Measurements from ENCODE around the gene MRPL12. TPM values are rescaled to one million over a fixed set of nuclear protein-coding genes. Genes with fewer than 3 reads are reported as not detected.

MRPL12 gene
- total and polyA plus RNA-seq, 2 of the 13 experiments (the other 11 are each of a cell fraction or from before 2014, with no cell fraction given): 39.1 to 94.1 TPM

DNA sequence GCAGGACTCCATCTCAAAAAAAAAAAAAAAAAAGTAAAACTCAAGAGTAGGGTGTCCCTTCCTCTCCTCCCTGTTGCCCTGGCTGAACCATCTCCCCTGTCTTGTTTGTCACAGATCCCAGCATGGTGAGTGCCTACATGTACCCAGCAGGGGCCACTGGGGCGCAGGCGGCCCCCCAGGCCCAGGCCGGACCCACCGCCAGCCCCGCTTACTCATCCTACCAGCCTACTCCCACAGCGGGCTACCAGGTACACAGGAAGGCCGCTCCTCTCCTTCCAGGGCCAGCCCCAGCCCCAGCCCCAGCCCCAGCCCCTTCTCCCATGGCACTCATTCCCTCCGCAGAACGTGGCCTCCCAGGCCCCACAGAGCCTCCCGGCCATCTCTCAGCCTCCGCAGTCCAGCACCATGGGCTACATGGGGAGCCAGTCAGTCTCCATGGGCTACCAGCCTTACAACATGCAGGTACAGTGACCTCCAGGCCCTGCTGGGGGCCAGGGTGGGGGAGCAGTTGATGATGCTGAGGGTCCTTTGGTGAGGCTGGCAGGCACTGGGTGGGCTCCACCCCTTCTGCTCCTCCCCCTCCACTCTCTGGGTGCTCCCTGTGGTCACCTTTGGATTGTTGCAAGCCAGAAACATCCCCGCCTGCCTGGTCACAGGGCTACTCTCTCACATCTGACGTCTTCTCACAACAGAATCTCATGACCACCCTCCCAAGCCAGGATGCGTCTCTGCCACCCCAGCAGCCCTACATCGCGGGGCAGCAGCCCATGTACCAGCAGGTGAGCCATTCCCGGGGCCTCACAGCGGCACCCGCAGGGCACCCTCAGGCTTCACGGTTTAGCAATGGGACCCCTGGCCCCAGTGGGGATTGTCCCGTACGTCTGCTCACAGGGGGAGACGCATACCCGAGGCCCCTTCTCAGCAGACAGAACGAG, 2.5 kb upstream of the MRPL12 start:
- peaks cover 32% of the 10 kb centered on the region for H3K4me1 ChIP-seq (ENCODE audit: insufficient read depth, low read length)
- 95% methylated on average over 25 of the region's 25 CpGs for WGBS (ENCODE audit: low lambda C conversion rate)
- DNase-seq (ENCODE audit: low spot score) (no peak), FAIRE-seq (peak; percentile 40), ATAC-seq (no peak)
- peak overlapping the region; percentile 99 for H3K9ac ChIP-seq (ENCODE audit: insufficient read depth, low read depth, low read length)
- peak overlapping the region; percentile 91 for H3K4me2 ChIP-seq (ENCODE audit: low read depth, low read length)
- H3K36me3 ChIP-seq (replicated peaks in 1 of 2; ENCODE audit: control insufficient read depth in 1 of 2, insufficient read depth in 2 of 2, low read length in 2 of 2): peaks cover 32 to 50% of the 10 kb centered on the region in 2 experiments
- POLR2A ChIA-PET: interaction anchor here (0.7 to 4.9 kb wide), 5 partner anchors 13 to 160 kb away, joined by 3 to 143 read pairs (median 54); partner anchors contain the start of genes ARL16, CCDC137, HGS and MCRIP1
- H3K4me3 ChIP-seq (replicated peaks in 1 of 3; ENCODE audit: insufficient read depth in 1 of 3, low read depth in 2 of 3, low read length in 3 of 3): peak overlapping the region; percentile 92 to 93 (median 92); a peak in 5 of 6 replicates
- H2AFZ ChIP-seq (ENCODE audit: low read length): no peak overlapping the region
- H3K27ac ChIP-seq (ENCODE audit: extremely low read length, insufficient read depth, low read length): peak overlapping the region; percentile 93
- no peaks in the 10 kb centered on the region for H3K9me3 ChIP-seq (ENCODE audit: low read length)
- in situ Hi-C loops (cut with HindIII; ENCODE audit: extremely low pct_ligation_motif_present, low pct_unique_long_range_greater_than_20kb) (no loop called here), intact Hi-C loops (cut with micrococcal nuclease; ENCODE audit: unreplicated experiment) (loop anchor here (5.0 kb wide), 1 partner anchor 33 kb away; the partner anchor contains the start of genes CCDC137 and OXLD1)
- H3K27me3 ChIP-seq (ENCODE audit: control insufficient read depth in 1 of 2, insufficient read depth in 2 of 2, low read length in 2 of 2): no peaks in the 10 kb centered on the region; a peak in 1 of 5 replicates
- CTCF ChIA-PET (ENCODE audit: low intra/inter-chr PET ratio, low total read pairs): no interaction called here
- no TSS peak for BruUV-seq (replicated peaks)
- H3K79me2 ChIP-seq (ENCODE audit: insufficient read depth, low read length): peaks cover 57% of the 10 kb centered on the region
- H4K20me1 ChIP-seq (ENCODE audit: insufficient read depth, low read length): peaks cover 15% of the 10 kb centered on the region
- no peak for TF ChIP-seq FOXM1 (CRISPR knock-in tag; IDR thresholded peaks at IDR 0.05)
- no peak for TF ChIP-seq ZNF510 (CRISPR knock-in tag; IDR thresholded peaks at IDR 0.05; ENCODE audit: low read depth)
- TF ChIP-seq, protein P1, sequence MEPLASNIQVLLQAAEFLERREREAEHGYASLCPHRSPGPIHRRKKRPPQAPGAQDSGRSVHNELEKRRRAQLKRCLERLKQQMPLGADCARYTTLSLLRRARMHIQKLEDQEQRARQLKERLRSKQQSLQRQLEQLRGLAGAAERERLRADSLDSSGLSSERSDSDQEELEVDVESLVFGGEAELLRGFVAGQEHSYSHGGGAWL (CRISPR knock-in tag; IDR thresholded peaks at IDR 0.05): 0 out of 2 replicates have a peak, but pooled peaks have one; percentile 21
- peak; percentile 94 for TF ChIP-seq AKAP8 (CRISPR knock-in tag; IDR thresholded peaks at IDR 0.05)
- TF ChIP-seq, protein P2, sequence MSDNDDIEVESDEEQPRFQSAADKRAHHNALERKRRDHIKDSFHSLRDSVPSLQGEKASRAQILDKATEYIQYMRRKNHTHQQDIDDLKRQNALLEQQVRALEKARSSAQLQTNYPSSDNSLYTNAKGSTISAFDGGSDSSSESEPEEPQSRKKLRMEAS (IDR thresholded peaks at IDR 0.05): peak; percentile 28; the same call in 1 of the 2 replicates
- 0 out of 2 replicates have a peak, but pooled peaks have one; percentile 58 for TF ChIP-seq ARHGAP35 (CRISPR knock-in tag; IDR thresholded peaks at IDR 0.05; ENCODE audit: borderline replicate concordance)
- TF ChIP-seq ZNF777 (CRISPR knock-in tag; IDR thresholded peaks at IDR 0.05): 0 out of 2 replicates have a peak, but pooled peaks have one; percentile 6
- TF ChIP-seq ZNF839 (CRISPR knock-in tag; IDR thresholded peaks at IDR 0.05; ENCODE audit: borderline replicate concordance): no peak
- peak; percentile 63; the same call in 1 of the 2 replicates for TF ChIP-seq HNRNPL (IDR thresholded peaks at IDR 0.05; ENCODE audit: low read depth, low read length)
- peak; percentile 84 for TF ChIP-seq AGO1 (IDR thresholded peaks at IDR 0.05; ENCODE audit: low read depth, low read length, poor library complexity, severe bottlenecking)
- TF ChIP-seq ETV5 (CRISPR knock-in tag; IDR thresholded peaks at IDR 0.05; ENCODE audit: borderline replicate concordance): no peak
- TF ChIP-seq DR1 (CRISPR knock-in tag; IDR thresholded peaks at IDR 0.05): 0 out of 2 replicates have a peak, but pooled peaks have one; percentile 1
- TF ChIP-seq, protein P3, sequence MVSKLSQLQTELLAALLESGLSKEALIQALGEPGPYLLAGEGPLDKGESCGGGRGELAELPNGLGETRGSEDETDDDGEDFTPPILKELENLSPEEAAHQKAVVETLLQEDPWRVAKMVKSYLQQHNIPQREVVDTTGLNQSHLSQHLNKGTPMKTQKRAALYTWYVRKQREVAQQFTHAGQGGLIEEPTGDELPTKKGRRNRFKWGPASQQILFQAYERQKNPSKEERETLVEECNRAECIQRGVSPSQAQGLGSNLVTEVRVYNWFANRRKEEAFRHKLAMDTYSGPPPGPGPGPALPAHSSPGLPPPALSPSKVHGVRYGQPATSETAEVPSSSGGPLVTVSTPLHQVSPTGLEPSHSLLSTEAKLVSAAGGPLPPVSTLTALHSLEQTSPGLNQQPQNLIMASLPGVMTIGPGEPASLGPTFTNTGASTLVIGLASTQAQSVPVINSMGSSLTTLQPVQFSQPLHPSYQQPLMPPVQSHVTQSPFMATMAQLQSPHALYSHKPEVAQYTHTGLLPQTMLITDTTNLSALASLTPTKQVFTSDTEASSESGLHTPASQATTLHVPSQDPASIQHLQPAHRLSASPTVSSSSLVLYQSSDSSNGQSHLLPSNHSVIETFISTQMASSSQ (IDR thresholded peaks at IDR 0.05; ENCODE audit: low read depth): no peak
- TF ChIP-seq, protein P3 (CRISPR knock-in tag; IDR thresholded peaks at IDR 0.05; ENCODE audit: borderline replicate concordance): 0 out of 2 replicates have a peak, but pooled peaks have one; percentile 17
- peak; percentile 39 for TF ChIP-seq POLR2G (IDR thresholded peaks at IDR 0.05; ENCODE audit: low read depth, low read length)
- TF ChIP-seq AGO2 (optimal IDR thresholded peaks at IDR 0.05; ENCODE audit: low read depth, low read length): peak; percentile 85
- peak; percentile 39; the same call in 1 of the 2 replicates for TF ChIP-seq ZNF891 (CRISPR knock-in tag; IDR thresholded peaks at IDR 0.05)
- peak; percentile 90 for TF ChIP-seq ZC3H13 (CRISPR knock-in tag; IDR thresholded peaks at IDR 0.05)
- no peak for TF ChIP-seq ERF (CRISPR knock-in tag; IDR thresholded peaks at IDR 0.05)

Data from HepG2 (cell line).